Measurements from ENCODE around the gene HSPB2.

HSPB2 gene, protein sequence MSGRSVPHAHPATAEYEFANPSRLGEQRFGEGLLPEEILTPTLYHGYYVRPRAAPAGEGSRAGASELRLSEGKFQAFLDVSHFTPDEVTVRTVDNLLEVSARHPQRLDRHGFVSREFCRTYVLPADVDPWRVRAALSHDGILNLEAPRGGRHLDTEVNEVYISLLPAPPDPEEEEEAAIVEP

DNA sequence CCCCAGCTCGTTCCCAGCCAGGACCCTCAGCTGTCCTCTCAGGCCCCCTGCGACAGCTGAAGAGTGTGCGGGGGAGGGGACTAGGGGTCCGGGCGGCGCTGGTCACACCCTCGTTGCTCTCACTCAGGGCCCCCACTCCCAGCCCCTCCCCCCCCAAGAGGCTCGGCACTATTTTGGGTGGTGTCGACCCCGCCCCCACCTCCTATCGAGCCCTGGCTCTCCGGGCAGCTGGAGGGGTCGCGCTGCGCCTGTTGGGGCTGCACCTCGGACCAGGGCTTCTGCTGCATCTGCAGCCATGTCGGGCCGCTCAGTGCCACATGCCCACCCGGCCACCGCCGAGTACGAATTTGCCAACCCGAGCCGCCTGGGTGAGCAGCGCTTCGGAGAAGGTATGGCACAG, at the start of gene HSPB2:
Gene HSPB2, plus strand, starts transcription at position 200 of the 400 bp plus-strand sequence. Its CDS starts 96 bp downstream, at position 296.
- TF ChIP-seq ZFX (IDR thresholded peaks at IDR 0.05): no peak
- TF ChIP-seq, protein P1, sequence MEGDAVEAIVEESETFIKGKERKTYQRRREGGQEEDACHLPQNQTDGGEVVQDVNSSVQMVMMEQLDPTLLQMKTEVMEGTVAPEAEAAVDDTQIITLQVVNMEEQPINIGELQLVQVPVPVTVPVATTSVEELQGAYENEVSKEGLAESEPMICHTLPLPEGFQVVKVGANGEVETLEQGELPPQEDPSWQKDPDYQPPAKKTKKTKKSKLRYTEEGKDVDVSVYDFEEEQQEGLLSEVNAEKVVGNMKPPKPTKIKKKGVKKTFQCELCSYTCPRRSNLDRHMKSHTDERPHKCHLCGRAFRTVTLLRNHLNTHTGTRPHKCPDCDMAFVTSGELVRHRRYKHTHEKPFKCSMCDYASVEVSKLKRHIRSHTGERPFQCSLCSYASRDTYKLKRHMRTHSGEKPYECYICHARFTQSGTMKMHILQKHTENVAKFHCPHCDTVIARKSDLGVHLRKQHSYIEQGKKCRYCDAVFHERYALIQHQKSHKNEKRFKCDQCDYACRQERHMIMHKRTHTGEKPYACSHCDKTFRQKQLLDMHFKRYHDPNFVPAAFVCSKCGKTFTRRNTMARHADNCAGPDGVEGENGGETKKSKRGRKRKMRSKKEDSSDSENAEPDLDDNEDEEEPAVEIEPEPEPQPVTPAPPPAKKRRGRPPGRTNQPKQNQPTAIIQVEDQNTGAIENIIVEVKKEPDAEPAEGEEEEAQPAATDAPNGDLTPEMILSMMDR (conservative IDR thresholded peaks at IDR 0.05): no peak
- peak within 1 kb of the TSS; percentile 2; the same call in 1 of the 2 replicates for H3K27ac ChIP-seq

DNA sequence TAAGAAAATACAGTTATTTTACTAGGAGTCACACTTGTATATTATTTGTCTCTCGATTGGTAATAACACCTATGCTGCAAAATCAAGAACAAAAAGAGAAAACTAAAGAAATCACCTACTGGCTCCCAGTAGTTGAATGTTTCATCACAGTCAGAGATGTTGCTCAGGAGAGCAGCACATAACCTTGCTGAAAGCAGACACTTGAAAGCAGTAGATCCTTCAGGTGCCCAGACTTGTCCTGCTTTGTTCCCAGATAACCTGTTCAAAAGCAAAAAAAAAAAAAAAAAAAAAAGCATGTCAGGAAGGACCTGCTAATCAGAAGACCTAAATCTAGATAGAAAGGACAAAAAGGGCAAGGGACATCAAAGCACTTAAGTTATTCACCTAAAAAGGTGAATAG, 42.4 kb upstream of the HSPB2 start:
- no peak overlapping the region for H3K27ac ChIP-seq
- TF ChIP-seq, protein P1 (conservative IDR thresholded peaks at IDR 0.05): no peak
- TF ChIP-seq ZFX (IDR thresholded peaks at IDR 0.05): no peak

DNA sequence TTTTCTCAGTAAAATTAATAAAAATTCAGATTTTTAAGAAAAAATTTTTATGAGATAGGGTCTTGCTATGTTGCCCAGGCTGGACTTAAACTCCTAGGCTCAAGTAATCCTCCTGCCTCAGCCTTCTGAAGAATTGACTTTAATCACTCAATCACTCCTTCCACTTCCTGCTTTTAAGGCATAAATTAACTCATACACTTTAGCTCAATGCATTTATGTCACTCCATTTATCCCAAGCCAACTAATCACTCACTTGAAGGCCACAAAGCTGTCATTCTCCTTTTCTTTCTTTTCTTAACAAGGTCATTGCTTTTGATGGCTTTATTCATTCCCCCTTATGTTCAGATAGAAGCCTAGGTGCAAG, 42.0 kb upstream of the HSPB2 start:
- TF ChIP-seq, protein P1 (conservative IDR thresholded peaks at IDR 0.05): no peak
- no peak for TF ChIP-seq ZFX (IDR thresholded peaks at IDR 0.05)
- peak overlapping the region; percentile 90 for H3K27ac ChIP-seq

DNA sequence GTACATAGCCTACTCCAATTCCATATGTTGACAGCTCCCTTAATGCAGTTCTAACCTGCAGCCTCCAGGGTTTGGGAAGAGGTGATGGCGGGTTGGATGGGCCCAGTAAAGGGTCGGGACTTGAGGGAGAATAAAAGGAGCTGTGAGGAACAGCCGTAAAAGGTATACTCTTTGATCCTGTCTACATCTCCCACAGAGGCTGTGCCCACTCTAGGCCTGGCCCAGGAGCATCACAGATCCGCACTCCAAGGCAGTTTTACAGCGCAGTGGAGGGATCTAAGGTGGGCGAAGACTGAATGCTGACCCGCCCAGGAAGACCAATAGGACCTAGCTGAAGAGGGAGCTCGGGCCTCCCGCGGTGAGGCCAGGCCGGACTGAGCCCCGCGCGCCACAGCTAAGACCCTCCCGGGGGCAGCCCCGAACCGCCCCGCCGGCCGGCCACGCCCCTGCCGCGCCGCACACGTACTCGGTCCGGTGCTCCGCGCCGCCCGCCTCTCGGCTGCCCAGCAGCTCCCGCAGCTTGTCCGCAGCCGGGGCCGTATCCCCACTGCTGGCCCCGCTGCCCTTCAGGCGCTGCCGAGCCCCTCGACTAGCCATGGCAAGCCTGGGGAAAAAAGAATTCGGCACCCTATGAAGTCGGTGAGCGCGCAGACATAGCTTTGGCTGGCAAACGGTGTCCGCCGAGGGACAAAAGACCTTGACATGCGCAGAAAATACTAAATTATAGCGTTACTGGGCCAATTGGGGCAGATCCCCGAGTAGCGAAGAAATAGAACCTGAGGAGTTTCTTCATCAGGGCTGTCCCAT, 41.4 kb upstream of the HSPB2 start, which contains the start of gene ALG9:
Gene ALG9, minus strand, starts transcription at position 696 of the 807 bp plus-strand sequence. Its CDS starts 99 bp downstream, at position 597.
- TF ChIP-seq ZFX (IDR thresholded peaks at IDR 0.05): peak; percentile 87
- TF ChIP-seq, protein P1 (conservative IDR thresholded peaks at IDR 0.05): peak; percentile 48
- H3K27ac ChIP-seq: peak within 1 kb of the TSS; percentile 90

DNA sequence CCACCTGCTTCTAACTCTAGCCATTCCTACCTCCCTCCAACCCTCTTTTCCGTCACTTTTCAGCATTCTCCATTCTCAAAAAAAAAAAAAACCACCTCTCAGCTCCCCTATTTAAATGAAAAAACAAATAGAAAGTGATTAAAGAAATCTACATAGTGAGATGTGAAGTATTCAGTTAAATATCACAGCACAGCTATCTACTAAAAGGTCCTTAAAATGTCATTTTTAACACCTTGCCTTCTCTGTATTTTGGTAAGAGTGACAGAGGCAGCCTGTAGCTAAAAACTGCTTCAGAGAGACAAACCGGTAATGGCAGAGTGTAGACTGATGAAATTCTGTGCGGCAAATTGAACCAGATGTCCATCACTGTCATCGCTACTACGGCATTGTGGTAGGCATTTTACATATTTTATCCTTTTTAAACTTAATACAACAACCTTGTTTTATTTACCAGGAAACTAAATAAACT, 40.8 kb upstream of the HSPB2 start:
- TF ChIP-seq ZFX (IDR thresholded peaks at IDR 0.05): no peak
- TF ChIP-seq, protein P1 (conservative IDR thresholded peaks at IDR 0.05): no peak
- peak overlapping the region; percentile 90 for H3K27ac ChIP-seq

DNA sequence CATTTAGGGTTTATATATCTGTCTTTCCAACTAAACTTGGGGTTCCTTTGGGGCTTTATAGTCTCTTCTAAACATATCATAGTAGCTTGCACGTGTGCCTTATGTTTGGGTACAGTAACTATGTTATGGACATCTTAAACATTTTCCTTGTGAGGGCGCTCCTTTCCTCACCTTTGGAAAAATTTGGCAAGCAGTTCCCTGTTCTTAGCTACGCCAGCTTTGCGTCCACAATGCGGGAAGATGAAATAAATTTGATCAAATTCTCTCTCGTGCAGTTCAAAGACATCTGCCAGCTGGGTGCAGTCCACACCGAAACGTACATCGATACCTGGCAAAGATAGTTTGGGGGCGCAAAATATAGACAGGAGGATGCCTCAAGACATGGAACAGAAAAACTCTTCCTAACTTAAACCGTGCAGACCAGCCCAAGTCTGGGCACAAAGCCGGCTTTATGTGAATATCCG, 34.1 kb upstream of the HSPB2 start:
- TF ChIP-seq, protein P1 (conservative IDR thresholded peaks at IDR 0.05): no peak
- no peak for TF ChIP-seq ZFX (IDR thresholded peaks at IDR 0.05)
- H3K27ac ChIP-seq: peak overlapping the region; percentile 86
